BJ (cell line): ENCODE data around the gene TSNAXIP1. TPM values are rescaled to one million over a fixed set of nuclear protein-coding genes. Genes with fewer than 3 reads are reported as not detected.

Source experiments
- CTCF ChIA-PET: fragments of 350-600 bp; formaldehyde crosslinking; extraction: SDS; loops from one replicate; lab custom pipeline; 2021; ENCODE audit warnings: antibody characterized with exemption, inconsistent platforms; lab: Yijun Ruan, JAX
- POLR2A ChIA-PET: fragments of 300-600 bp; sonication (Branson Sonifier 250); formaldehyde crosslinking; extraction: SDS; loops from one replicate; lab custom pipeline; 2021; ENCODE audit warnings: antibody characterized with exemption; lab: Charles Lee
- DNase-seq: peaks from one replicate; pipeline ENCODE4 v3.0.0-alpha.2; 2011; ENCODE audit warnings: low read depth
- H3K27me3 ChIP-seq: 2 replicates; pipeline ENCODE4 v1.6.0; 2011; ENCODE audit warnings: low read length; ENCODE audit not compliant: control insufficient read depth, insufficient read depth
- H3K36me3 ChIP-seq: 2 replicates; pipeline ENCODE4 v1.5.1; 2011; ENCODE audit warnings: low read length; ENCODE audit not compliant: control insufficient read depth, insufficient read depth
- H3K4me3 ChIP-seq: 2 replicates; pipeline ENCODE4 v1.5.1; 2011; ENCODE audit warnings: low read depth, mild to moderate bottlenecking, control low read depth, low read length
- polyA minus RNA-seq: library from RNA; depleted of rRNA, polyadenylated mRNA; stranded (reverse); fragments of >200 nt; gene quantifications from 2 replicates; pipeline ENCODE4 v1.2.3, GENCODE V29; 2011; rRNA and poly(A)+ RNA removed
- polyA plus RNA-seq: library from polyadenylated mRNA; depleted of rRNA; stranded (reverse); fragments of >200 nt; gene quantifications from 2 replicates; pipeline ENCODE4 v1.2.3, GENCODE V29; 2011; rRNA removed
- TF ChIP-seq, protein P1 (sequence below): IDR thresholded peaks from 2 replicates; pipeline ENCODE4 v1.5.1; 2011; ENCODE audit warnings: low read depth, mild to moderate bottlenecking, control low read depth, inconsistent platforms, low read length, moderate library complexity; ENCODE audit not compliant: insufficient read depth

The TSNAXIP1 gene, protein sequence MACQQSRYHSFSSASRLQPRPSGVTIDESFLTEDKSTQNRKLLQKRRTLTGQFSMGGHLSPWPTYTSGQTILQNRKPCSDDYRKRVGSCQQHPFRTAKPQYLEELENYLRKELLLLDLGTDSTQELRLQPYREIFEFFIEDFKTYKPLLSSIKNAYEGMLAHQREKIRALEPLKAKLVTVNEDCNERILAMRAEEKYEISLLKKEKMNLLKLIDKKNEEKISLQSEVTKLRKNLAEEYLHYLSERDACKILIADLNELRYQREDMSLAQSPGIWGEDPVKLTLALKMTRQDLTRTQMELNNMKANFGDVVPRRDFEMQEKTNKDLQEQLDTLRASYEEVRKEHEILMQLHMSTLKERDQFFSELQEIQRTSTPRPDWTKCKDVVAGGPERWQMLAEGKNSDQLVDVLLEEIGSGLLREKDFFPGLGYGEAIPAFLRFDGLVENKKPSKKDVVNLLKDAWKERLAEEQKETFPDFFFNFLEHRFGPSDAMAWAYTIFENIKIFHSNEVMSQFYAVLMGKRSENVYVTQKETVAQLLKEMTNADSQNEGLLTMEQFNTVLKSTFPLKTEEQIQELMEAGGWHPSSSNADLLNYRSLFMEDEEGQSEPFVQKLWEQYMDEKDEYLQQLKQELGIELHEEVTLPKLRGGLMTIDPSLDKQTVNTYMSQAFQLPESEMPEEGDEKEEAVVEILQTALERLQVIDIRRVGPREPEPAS
- polyA plus RNA-seq (0.96 and 1.6 TPM in 2 replicates), polyA minus RNA-seq (0.26 and 0.62 TPM in 2 replicates)

DNA sequence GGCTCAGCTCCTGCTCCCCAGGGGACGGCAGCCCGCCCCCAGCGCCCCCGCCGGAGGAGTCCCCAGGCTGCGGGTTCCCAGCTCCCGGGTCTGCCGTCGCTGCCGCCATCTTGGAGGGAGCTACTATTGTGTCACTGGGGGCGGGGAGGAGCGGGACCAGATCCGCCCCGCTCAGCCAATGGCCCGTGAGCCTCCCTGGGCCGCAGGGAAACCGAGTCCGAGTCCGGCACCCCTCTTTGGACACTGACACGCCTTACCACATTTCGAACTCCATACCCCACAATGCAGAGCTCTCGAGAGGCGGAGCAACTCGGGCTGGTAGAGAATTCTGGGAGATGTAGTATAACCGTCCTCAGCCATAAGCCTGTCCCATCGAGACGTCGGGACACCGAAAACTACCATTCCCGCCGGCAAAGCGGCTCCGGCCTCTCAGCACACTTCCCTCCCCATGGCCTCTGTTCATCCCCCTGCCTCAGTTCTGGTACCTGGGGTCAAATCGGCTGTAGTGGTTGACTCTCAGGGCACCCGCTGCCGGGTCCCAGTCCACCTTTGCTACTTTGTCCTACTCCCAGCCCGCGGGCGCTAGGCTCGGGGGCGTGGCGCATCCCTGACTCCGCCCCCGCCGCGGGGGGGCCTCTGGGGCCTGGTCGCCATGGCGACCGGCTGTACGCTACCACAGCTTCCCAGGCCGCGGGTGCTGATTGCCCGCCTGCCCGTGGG lies at the start of gene TSNAXIP1, which contains the start of gene RANBP10:
TSNAXIP1 (plus strand) TSS at position 462 of the 720 bp plus-strand sequence. CDS start 261 bp downstream, outside the sequence.
RANBP10 (minus strand) TSS at position 133 of the 720 bp plus-strand sequence; CDS start at position 109, 24 bp downstream.
- DNase-seq: peak; percentile 99
- Histone ChIP-seq H3K36me3 (peaks cover 3% of the 10 kb centered on the region), H3K27me3 (no peaks in the 10 kb centered on the region), H3K4me3 (peak within 1 kb of the TSS; percentile 84)
- TF ChIP-seq, protein P1, sequence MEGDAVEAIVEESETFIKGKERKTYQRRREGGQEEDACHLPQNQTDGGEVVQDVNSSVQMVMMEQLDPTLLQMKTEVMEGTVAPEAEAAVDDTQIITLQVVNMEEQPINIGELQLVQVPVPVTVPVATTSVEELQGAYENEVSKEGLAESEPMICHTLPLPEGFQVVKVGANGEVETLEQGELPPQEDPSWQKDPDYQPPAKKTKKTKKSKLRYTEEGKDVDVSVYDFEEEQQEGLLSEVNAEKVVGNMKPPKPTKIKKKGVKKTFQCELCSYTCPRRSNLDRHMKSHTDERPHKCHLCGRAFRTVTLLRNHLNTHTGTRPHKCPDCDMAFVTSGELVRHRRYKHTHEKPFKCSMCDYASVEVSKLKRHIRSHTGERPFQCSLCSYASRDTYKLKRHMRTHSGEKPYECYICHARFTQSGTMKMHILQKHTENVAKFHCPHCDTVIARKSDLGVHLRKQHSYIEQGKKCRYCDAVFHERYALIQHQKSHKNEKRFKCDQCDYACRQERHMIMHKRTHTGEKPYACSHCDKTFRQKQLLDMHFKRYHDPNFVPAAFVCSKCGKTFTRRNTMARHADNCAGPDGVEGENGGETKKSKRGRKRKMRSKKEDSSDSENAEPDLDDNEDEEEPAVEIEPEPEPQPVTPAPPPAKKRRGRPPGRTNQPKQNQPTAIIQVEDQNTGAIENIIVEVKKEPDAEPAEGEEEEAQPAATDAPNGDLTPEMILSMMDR: no peak
- POLR2A ChIA-PET: interaction anchor here (0.5 to 1.0 kb wide), 3 partner anchors 24 to 147 kb away, joined by 3 to 6 read pairs (median 3); partner anchors contain the start of gene ACD
- CTCF ChIA-PET: interaction anchor here (0.6 to 3.1 kb wide), 11 partner anchors 10 to 291 kb away, joined by 3 to 50 read pairs (median 4); partner anchors contain the start of genes C16orf86 and ENKD1

DNA sequence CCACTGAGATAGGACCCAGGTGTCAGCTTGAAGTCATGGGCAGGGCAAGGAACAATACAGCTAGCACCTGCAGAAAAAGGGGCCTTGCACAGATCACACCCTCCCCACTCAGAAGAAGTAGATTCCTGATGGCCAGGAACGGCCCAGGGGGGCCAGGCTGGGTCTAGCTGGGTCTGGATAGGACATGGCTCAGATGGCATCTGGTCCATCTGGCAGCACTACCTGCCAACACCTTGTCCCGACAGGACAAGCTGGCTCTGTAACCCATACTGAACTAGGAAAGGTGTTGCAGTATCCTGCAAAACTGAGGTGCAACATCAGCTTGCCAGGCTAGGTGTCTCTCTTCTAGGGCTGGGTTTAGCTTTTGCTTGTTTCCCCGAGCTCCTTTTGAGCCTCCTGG lies 48.7 kb upstream of the TSNAXIP1 start:
- TF ChIP-seq, protein P1: no peak
- H3K27me3 ChIP-seq: no peaks in the 10 kb centered on the region
- POLR2A ChIA-PET: no interaction called here
- peaks cover 8% of the 10 kb centered on the region for H3K36me3 ChIP-seq
- CTCF ChIA-PET: interaction anchor here (1.0 to 1.3 kb wide), 3 partner anchors 13 to 23 kb away, joined by 3 to 4 read pairs (median 3); no protein-coding TSS in a partner anchor
- no peak overlapping the region for H3K4me3 ChIP-seq
- no peak for DNase-seq

DNA sequence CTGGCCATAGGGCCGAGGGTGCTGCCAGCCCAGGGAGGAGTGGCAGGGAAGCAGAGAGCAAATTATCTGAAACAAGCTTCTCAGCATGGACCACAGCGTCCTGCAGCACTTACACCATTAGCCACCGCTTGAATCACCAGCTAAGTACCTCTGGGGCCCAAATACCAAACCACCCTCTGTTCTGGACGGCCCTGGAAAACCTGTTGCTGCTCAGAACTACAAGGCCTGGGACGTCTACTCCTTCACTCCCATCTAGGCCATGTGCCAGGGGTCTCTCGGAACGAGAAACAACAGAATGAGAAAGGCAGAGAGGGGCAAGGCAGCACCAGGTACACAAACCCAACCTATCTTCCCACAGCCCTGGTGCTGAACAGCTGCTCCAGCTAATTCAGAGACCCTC lies 47.7 kb upstream of the TSNAXIP1 start:
- H3K36me3 ChIP-seq: peaks cover 8% of the 10 kb centered on the region
- ChIA-PET POLR2A (no interaction called here), CTCF (no interaction called here)
- TF ChIP-seq, protein P1: no peak
- no peak overlapping the region for H3K4me3 ChIP-seq
- H3K27me3 ChIP-seq: no peaks in the 10 kb centered on the region
- no peak for DNase-seq

DNA sequence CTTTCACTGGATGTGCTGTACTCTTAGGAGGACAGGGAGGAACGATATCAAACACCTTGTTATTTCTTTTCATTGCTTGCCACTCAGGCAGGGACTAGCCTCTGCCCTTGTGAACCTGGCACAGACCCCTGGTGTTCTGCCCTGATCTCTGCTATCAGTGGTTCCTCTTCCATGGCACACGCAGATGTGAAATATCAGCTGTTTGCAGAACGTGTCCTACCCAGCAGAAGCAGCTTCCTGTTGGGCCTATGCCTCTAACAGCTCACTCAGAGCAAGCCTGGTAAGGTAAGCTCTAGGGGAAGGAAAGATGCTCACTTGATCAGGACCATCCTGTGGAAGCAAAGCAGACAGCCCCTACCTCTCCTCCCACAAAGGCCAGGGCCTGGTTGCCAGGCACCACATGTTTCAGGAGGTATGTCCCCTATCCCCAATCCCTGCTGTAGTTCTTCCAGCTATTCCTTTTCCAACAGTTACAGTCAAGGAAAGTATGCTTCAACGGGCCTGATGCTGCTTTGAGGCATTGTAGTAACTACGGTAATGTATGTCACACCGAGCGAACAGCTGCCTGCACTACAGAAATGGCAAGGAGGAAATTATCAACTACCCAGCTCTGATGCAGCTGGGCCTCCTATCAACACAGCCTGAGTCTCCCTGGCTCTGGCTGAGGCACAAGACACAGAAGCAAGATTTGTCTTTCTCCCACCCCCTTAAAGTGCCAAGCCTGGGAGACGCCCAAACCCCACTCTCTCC lies 46.3 kb upstream of the TSNAXIP1 start:
- Histone ChIP-seq H3K4me3 (no peak overlapping the region), H3K36me3 (peaks cover 5% of the 10 kb centered on the region), H3K27me3 (no peaks in the 10 kb centered on the region)
- CTCF ChIA-PET: interaction anchor here (0.6 to 0.7 kb wide), 2 partner anchors 9 to 1880 kb away, joined by 3 read pairs; no protein-coding TSS in a partner anchor
- POLR2A ChIA-PET: no interaction called here
- TF ChIP-seq, protein P1: no peak
- DNase-seq: no peak
